GM12878 (cell line): ENCODE measurements around the gene ANO9.

ENCODE experiments used
- MYB ChIP-seq: fragments of 150-350 bp; IDR thresholded peaks from 2 replicates; pipeline ENCODE4 v1.6.1; 2014; ENCODE audit warnings: mild to moderate bottlenecking, low read depth, low read length, borderline replicate concordance
- TF ChIP-seq, protein P1 (sequence below): IDR thresholded peaks from 2 replicates; pipeline ENCODE4 v1.6.1; 2011; ENCODE audit warnings: mild to moderate bottlenecking, low read depth, low read length, moderate library complexity; ENCODE audit not compliant: insufficient replicate concordance

DNA sequence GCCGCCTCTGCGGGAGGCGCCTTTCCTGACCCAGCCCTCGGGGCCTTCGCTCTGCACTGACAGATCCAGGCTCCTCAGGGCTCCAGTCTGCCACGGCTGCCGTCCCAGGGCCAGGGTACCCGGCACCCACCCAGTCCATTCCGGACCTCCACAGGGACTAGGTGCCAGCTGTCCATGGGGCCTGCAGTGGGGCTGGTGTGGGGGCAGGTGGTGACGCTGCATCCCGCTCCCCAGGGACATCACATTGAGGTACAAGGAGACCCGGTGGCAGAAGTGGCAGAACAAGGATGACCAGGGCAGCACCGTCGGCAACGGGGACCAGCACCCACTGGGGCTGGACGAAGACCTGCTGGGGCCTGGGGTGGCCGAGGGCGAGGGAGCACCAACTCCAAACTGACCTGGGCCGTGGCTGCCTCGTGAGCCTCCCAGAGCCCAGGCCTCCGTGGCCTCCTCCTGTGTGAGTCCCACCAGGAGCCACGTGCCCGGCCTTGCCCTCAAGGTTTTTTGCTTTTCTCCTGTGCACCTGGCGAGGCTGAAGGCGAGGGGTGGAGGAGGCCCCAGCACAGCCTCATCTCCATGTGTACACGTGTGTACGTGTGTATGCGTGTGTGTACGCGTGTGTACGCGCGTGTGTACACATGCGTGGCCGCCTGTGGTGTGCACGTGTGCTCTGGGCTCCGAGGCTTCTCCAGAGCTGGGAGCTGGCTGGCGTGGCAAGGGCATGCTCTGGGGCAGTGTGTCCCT, 48.5 kb upstream of the ANO9 start:
- no peak for TF ChIP-seq MYB
- TF ChIP-seq, protein P1, sequence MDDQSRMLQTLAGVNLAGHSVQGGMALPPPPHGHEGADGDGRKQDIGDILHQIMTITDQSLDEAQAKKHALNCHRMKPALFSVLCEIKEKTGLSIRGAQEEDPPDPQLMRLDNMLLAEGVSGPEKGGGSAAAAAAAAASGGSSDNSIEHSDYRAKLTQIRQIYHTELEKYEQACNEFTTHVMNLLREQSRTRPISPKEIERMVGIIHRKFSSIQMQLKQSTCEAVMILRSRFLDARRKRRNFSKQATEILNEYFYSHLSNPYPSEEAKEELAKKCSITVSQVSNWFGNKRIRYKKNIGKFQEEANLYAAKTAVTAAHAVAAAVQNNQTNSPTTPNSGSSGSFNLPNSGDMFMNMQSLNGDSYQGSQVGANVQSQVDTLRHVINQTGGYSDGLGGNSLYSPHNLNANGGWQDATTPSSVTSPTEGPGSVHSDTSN = no peak
